Astrocyte of the spinal cord (primary cell): ENCODE measurements around the gene SPEF2.

Experiments
- DNase-seq: peaks from one replicate; pipeline ENCODE4 v3.0.0; 2011; ENCODE audit warnings: low read depth, low spot score
- H3K4me3 ChIP-seq: 2 replicates; pipeline ENCODE4 v1.5.1; 2011; ENCODE audit warnings: low read depth, mild to moderate bottlenecking, low read length, moderate library complexity
- CTCF ChIP-seq: IDR thresholded peaks from 2 replicates; pipeline ENCODE4 v1.5.1; 2012; ENCODE audit warnings: low read depth, mild to moderate bottlenecking, low read length, inconsistent platforms
- in situ Hi-C: cut with HindIII; loops from 2 replicates; pipeline ENCODE4 v1.10.0; 2017; ENCODE audit warnings: low sequenced_read_pairs

Gene SPEF2

GRCh38 chr5:35735718-35736117 is 118.1 kb downstream of the SPEF2 start:
- in situ Hi-C loops: no loop called here
- no peak for TF ChIP-seq CTCF
- no peak overlapping the region for H3K4me3 ChIP-seq
- no peak for DNase-seq

DNA sequence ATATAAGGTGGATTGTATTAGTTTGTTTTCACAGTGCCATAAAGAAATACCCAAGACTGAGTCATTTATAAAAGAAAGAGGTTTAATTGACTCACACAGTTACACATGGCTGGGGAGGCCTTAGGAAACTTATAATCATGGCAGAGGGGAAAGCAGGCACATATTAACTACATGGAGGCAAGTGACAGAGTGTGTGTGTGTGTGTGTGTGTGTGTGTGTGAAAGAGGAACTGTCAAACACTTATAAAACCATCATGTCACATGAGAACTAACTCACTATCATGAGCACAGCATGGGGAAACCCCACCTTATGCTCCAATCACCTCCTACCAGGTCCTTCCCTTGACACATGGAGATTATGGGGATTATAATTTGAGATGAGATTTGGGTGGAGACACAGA is 118.6 kb downstream of the SPEF2 start:
- no peak for DNase-seq
- in situ Hi-C loops: no loop called here
- no peak for TF ChIP-seq CTCF
- no peak overlapping the region for H3K4me3 ChIP-seq

DNA sequence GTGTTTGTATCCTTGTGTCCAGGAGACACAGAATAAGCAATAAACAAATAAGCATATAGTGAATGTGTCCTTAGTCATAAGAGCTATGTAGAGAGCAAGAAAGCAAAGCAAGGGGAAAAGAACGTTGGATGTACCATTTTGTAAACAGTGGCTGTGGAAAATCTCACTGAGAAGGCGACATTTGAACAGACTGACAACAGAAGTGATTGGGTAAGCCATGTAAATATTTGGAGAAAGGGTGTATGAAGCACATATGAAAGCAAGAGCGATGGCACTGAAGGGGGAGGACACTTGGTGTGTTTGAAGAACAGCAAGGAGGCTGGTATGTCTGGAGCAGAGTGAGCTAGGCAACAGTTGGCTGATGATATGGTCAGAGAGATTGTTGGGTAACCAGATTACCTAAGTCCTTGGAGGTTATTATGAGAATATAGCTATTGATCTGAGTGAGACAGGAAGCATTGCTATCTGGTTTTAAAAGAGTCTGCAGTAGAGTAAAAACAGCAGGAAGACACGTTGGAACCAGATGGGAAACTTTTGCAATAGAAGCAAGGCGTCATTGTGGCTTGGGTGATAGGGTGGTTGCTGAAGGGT is 123.6 kb downstream of the SPEF2 start:
- TF ChIP-seq CTCF: no peak
- in situ Hi-C loops: no loop called here
- DNase-seq: no peak
- no peak overlapping the region for H3K4me3 ChIP-seq

DNA sequence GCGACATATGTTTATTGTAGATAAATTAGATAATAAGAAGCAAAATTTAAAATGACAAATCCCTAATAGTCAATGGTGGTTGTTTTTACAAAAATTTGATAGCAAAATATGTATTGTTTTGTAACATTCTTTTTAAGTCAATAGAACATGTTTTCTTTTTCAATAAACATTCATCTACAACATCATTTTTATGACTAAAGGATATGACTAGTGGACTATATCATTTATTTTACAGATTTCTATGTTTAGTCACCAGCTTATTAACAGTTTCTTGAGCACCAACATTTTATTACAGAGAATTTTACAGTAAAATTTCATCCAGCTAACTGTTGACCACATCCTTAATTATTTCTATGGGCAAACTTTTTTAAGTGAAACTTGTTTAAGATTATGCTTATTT is 124.3 kb downstream of the SPEF2 start:
- no peak for DNase-seq
- TF ChIP-seq CTCF: no peak
- H3K4me3 ChIP-seq: no peak overlapping the region
- in situ Hi-C loops: no loop called here

DNA sequence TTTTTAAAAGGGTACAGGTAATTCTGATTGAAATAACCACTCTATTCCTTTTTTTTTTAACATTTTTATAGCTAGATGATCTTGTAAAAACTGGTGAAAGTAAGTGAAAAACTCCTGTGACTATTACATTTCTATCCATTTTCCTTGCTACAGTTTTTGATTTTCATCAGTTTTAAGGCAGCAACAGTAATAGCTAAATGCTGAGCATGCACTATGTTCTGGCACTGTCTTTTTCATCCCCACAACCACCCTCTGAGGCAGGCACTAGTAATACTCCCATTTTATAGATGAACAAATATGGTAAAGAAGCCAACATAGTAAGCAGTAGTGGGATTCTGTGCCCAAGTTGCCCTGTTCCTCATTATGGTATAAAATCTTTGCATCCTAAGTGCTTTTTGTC is 126.0 kb downstream of the SPEF2 start:
- no peak for TF ChIP-seq CTCF
- no peak overlapping the region for H3K4me3 ChIP-seq
- in situ Hi-C loops: no loop called here
- no peak for DNase-seq

- no peak for TF ChIP-seq CTCF
- DNase-seq: no peak
- in situ Hi-C loops: no loop called here
- no peak overlapping the region for H3K4me3 ChIP-seq
Measured at GRCh38 chr5:35745193-35745592, 127.5 kb downstream of the SPEF2 start.

DNA sequence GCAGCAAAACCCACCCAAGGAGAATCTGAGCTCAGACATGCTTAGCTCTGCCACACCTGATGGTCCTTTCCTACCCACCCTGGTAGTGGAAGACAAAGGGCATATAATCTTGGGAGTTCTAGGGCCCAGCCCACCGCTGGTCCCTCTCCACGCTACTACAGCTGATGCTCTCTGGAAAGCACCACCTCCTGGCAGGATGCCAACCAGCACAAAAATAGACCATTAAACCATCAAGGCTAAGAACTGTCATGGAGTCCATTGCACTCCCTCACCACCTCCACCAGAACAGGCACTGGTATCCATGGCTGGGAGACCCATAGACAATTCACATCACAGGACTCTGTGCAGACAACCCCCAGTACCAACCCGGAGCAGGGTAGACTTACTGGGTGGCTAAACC is 128.0 kb downstream of the SPEF2 start:
- DNase-seq: no peak
- TF ChIP-seq CTCF: no peak
- in situ Hi-C loops: no loop called here
- H3K4me3 ChIP-seq: no peak overlapping the region
